ENCODE results near the gene RPS15. TPM values are rescaled to one million over a fixed set of nuclear protein-coding genes. Genes with fewer than 3 reads are reported as not detected.
A peak's percentile ranks its signal among the peaks of the same experiment; 100 is the strongest.
"Not testable (repeated sequence)": the region's sequence is repeated elsewhere in the genome, so short reads cannot be mapped to it uniquely, and the experiment has no call there.

The RPS15 gene
- polyA plus RNA-seq, 10 donors: 743 to 1,364 (median 1,019) TPM

- DNase-seq: no peak
Measured at GRCh38 chr19:1429750-1430149, 8.4 kb upstream of the RPS15 start.

GRCh38 chr19:1430246-1430645, 8.0 kb upstream of the RPS15 start:
- DNase-seq: no peak

- no peak for DNase-seq
Measured at GRCh38 chr19:1431759-1432506, 6.3 kb upstream of the RPS15 start.

GRCh38 chr19:1432507-1432887, 5.7 kb upstream of the RPS15 start:
- no peak for DNase-seq

- DNase-seq: no peak
Measured at GRCh38 chr19:1433119-1434039, 4.8 kb upstream of the RPS15 start.

- no peak for DNase-seq
Measured at GRCh38 chr19:1434040-1434366, 4.2 kb upstream of the RPS15 start.

GRCh38 chr19:1434577-1435060, 3.6 kb upstream of the RPS15 start:
- DNase-seq: no peak

- DNase-seq: no peak
Measured at GRCh38 chr19:1435378-1435989, 2.7 kb upstream of the RPS15 start.

- DNase-seq: no peak
Measured at GRCh38 chr19:1437609-1438008, 587 bp upstream of the RPS15 start.

GRCh38 chr19:1438933-1439354, 748 bp downstream of the RPS15 start:
- DNase-seq: no peak

GRCh38 chr19:1439525-1440417, 1.6 kb downstream of the RPS15 start:
- not testable (repeated sequence) for DNase-seq

- DNase-seq: no peak
Measured at GRCh38 chr19:1440418-1440801, 2.2 kb downstream of the RPS15 start.

GRCh38 chr19:1441022-1441426, 2.8 kb downstream of the RPS15 start:
- DNase-seq: no peak

- DNase-seq: no peak
Measured at GRCh38 chr19:1441677-1442438, 3.7 kb downstream of the RPS15 start.

- peak; percentile 39 to 88 (median 67) for DNase-seq
Measured at GRCh38 chr19:1445185-1445931, 7.2 kb downstream of the RPS15 start.

GRCh38 chr19:1445932-1446712, 7.9 kb downstream of the RPS15 start:
- DNase-seq: peak in 1 of 3 donors; percentile 57

GRCh38 chr19:1446713-1447481, 8.7 kb downstream of the RPS15 start:
- DNase-seq: peak in 1 of 3 donors; percentile 68

GRCh38 chr19:1447504-1447903, 9.3 kb downstream of the RPS15 start:
- DNase-seq: no peak
